Prostate gland (tissue), 2 donors: Measurements from ENCODE around the gene FXYD5. TPM values are rescaled to one million over a fixed set of nuclear protein-coding genes. Genes with fewer than 3 reads are reported as not detected.

Experiments used
- DNase-seq: peaks from one replicate; pipeline ENCODE4 v3.0.0-alpha.2; 2019; ENCODE audit warnings: low spot score
- H3K27ac ChIP-seq, 2 donors: fragments of 200-600 bp; sonication (generic); 2 replicates each; pipeline ENCODE4 v1.5.1; 2017 to 2019
- H3K27me3 ChIP-seq: fragments of 200-600 bp; sonication (generic); replicated peaks from 2 replicates; pipeline ENCODE4 v1.5.1; 2019; ENCODE audit not compliant: insufficient read depth
- H3K36me3 ChIP-seq, 2 donors: fragments of 200-600 bp; sonication (generic); 1 replicate in 1 of 2; 2 replicates in 1 of 2; pipeline versions ENCODE4 v1.5.1 to v1.8.1; 2017 to 2019
- H3K4me1 ChIP-seq: fragments of 200-600 bp; sonication (generic); replicated peaks from 2 replicates; pipeline ENCODE4 v1.5.1; 2019
- H3K4me3 ChIP-seq, 2 donors: fragments of 200-600 bp; sonication (generic); 2 replicates each; pipeline ENCODE4 v1.5.1; 2017 to 2019
- H3K9me3 ChIP-seq: fragments of 200-600 bp; sonication (generic); 2 replicates; pipeline ENCODE4 v1.5.1; 2017
- POLR2A ChIP-seq: fragments of 450-650 bp; IDR thresholded peaks from one replicate; pipeline ENCODE4 v1.6.1; 2016; ENCODE audit warnings: antibody characterized with exemption, mild to moderate bottlenecking
- POLR2AphosphoS5 ChIP-seq: sonication (generic); formaldehyde crosslinking; IDR thresholded peaks from one replicate; pipeline ENCODE4 v1.6.1; 2017; ENCODE audit warnings: antibody characterized with exemption
- WGBS: methylation state at CpG from one replicate; pipeline ENCODE4 v1.1.5; 2018; 5-methylcytosine and 5-hydroxymethylcytosine counted together
- intact Hi-C: fragments of 100-400 bp; cut with DNase I; formaldehyde crosslinking; loops from one replicate; pipeline ENCODE4 v1.14.2; 2022
- small RNA-seq, 2 donors: library from RNA; depleted of rRNA; stranded (forward); fragments of <200 nt; gene quantifications; one replicate each; pipeline ENCODE3, GENCODE V24; 2016
- total RNA-seq, 2 donors: library from RNA; depleted of rRNA; stranded (reverse); fragments of >200 nt; gene quantifications; one replicate each; pipeline ENCODE4 v1.1.0, GENCODE V29; 2016
- TF ChIP-seq, protein P1 (sequence below), 4 experiments: fragments of 200-600 bp in 2 of 4; fragments of 450-650 bp in 2 of 4; sonication (generic) in 2 of 4; IDR thresholded peaks; 1 replicate in 3 of 4; 2 replicates in 1 of 4; pipeline ENCODE4 v1.5.1; 2016 to 2019; ENCODE audit warnings: antibody characterized with exemption in 4 of 4, mild to moderate bottlenecking in 2 of 4, moderate library complexity in 2 of 4

The FXYD5 gene
- total RNA-seq, 2 donors from 2014 or later, result 18.8 to 43.2 TPM

DNA sequence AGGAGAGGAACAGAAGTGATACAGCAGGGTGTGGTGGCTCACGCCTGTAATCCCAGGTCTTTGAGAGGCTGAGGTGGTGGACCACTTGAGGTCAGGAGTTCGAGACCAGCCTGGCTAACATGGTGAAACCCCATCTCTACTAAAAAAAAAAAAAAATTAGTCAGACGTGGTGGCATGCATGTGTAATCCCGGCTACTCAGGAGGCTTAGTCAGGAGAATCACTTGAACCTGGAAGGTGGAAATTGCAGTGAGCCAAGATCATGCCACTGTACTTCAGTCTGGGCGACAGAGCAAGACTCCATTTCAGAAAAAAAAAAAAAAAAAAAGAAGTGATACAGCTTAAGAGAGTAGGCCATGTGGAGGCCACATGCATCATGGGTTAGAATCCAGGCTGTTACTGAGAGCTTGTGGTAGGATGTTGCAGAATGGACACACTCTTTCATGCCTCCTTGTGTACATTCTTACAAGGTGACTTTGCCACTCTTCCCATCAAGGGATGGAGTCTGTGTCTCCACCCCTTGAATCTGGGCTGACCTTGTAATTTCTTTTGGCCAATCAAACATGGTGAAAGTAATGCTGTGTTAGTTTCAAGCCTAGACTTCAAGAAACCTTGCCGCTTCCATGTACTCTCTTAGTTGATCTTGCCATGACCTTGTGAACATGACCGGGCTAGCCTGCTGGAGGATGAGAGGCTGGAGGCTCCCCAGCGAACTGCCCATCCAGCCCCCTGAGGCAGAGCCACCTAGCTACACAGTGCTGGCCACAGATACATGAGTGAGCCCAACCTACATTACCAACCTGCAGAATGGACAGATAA, 61.7 kb downstream of the FXYD5 start:
- WGBS, result 73% methylated on average over 8 of the region's 8 CpGs
- Histone ChIP-seq H3K36me3 (no peaks in the 10 kb centered on the region), H3K27ac (no peak overlapping the region), H3K9me3 (no peaks in the 10 kb centered on the region), H3K4me3 (no peak overlapping the region), H3K4me1 (peaks cover 5% of the 10 kb centered on the region), H3K27me3 (no peaks in the 10 kb centered on the region)
- intact Hi-C loops, result no loop called here
- DNase-seq, result no peak
- TF ChIP-seq POLR2AphosphoS5 (no peak), POLR2A (no peak)
- TF ChIP-seq, protein P1, sequence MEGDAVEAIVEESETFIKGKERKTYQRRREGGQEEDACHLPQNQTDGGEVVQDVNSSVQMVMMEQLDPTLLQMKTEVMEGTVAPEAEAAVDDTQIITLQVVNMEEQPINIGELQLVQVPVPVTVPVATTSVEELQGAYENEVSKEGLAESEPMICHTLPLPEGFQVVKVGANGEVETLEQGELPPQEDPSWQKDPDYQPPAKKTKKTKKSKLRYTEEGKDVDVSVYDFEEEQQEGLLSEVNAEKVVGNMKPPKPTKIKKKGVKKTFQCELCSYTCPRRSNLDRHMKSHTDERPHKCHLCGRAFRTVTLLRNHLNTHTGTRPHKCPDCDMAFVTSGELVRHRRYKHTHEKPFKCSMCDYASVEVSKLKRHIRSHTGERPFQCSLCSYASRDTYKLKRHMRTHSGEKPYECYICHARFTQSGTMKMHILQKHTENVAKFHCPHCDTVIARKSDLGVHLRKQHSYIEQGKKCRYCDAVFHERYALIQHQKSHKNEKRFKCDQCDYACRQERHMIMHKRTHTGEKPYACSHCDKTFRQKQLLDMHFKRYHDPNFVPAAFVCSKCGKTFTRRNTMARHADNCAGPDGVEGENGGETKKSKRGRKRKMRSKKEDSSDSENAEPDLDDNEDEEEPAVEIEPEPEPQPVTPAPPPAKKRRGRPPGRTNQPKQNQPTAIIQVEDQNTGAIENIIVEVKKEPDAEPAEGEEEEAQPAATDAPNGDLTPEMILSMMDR (IDR thresholded peaks at IDR 0.05), result no peak

DNA sequence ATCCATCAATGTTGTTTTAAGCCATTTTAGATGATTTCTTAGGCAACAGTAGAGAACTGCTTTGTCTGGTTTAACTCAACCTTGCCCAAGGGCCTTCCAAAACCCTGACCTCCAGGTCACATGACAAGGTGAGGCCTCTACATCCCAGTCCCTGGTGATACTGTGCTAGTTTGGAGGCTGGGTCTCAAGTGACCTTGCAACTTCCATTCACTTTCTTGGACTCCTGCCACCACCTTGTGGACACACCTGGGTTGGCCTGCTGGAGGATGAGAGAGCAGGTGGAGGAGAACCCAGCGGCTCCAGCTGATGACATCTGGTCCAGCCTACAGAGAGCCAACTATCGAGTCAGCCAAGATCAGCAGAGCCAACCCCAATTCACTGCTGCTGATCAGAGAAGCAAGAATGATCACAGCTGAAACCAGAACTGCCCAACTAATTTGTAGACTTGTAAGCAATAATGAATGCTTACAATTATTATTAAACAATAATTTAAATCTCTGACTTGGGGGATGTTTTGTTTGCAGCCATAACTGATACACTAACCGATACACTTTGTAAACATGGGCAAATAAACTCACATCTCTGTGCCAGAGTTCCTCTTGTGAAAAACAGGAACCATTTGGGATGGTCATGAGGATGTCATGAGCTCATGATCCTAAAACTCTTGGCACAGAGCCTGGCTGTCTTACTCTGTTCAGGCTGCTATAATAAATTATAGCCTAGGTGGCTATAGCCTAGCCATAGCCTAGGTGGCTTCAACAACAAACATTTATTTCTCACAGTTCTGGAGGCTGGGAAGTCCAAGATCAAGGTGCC, 62.5 kb downstream of the FXYD5 start:
- no peaks in the 10 kb centered on the region for H3K27me3 ChIP-seq
- no peak overlapping the region for H3K4me3 ChIP-seq
- peaks cover 5% of the 10 kb centered on the region for H3K4me1 ChIP-seq
- no peak overlapping the region for H3K27ac ChIP-seq
- TF ChIP-seq, protein P1 (IDR thresholded peaks at IDR 0.05), result no peak
- no peak for TF ChIP-seq POLR2AphosphoS5
- no peak for TF ChIP-seq POLR2A
- intact Hi-C loops, result no loop called here
- H3K36me3 ChIP-seq, result no peaks in the 10 kb centered on the region
- H3K9me3 ChIP-seq, result no peaks in the 10 kb centered on the region
- WGBS, result 54% methylated on average over 3 of the region's 3 CpGs
- no peak for DNase-seq

DNA sequence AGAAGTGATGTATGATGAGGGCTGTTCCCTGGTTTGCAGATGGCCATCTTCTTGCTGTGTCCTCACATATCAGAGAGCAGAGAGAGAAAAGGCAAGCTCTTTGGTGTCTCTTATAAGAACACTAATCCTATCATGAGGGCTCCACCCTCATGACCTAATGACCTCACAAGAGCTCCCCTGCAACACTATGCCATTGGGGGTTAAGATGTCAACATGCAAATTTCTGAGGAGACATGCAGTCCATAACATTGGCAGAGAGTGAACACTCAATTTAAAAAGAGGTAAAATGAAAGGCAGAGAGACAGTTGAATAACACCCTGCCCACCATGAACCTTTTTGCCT, 63.1 kb downstream of the FXYD5 start:
- H3K27ac ChIP-seq, result no peak overlapping the region
- DNase-seq, result no peak
- H3K36me3 ChIP-seq, result no peaks in the 10 kb centered on the region
- intact Hi-C loops, result no loop called here
- H3K4me1 ChIP-seq, result peaks cover 5% of the 10 kb centered on the region
- H3K4me3 ChIP-seq, result no peak overlapping the region
- no peaks in the 10 kb centered on the region for H3K27me3 ChIP-seq
- TF ChIP-seq POLR2A, result no peak
- TF ChIP-seq, protein P1 (IDR thresholded peaks at IDR 0.05), result no peak
- no peak for TF ChIP-seq POLR2AphosphoS5
- H3K9me3 ChIP-seq, result no peaks in the 10 kb centered on the region

DNA sequence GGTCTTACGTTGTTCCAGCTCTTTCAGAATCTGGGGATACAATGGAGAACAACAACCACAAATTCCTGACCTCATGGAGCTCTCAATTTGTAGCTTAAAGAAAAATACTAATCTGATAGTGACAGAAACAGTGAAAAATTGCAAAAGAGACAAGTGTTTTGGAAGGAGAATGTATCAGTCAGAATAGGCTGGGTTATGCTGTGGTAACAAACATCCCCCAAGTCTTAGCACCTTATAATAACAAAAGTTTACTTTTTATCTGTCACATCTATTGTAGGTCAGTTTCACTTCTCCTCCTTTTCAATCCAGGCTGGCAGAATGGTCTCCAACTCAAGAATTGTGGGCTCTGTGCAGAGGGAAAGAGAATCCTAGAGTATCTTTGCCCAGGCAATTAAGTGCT, 64.5 kb downstream of the FXYD5 start:
- no peak for DNase-seq
- no peak for TF ChIP-seq POLR2AphosphoS5
- TF ChIP-seq, protein P1 (IDR thresholded peaks at IDR 0.05), result no peak
- TF ChIP-seq POLR2A, result no peak
- Histone ChIP-seq H3K4me1 (peaks cover 5% of the 10 kb centered on the region), H3K27me3 (no peaks in the 10 kb centered on the region), H3K4me3 (no peak overlapping the region), H3K36me3 (no peaks in the 10 kb centered on the region), H3K9me3 (no peaks in the 10 kb centered on the region), H3K27ac (no peak overlapping the region)
- intact Hi-C loops, result no loop called here
- 91% methylated on average over 1 of the region's 1 CpG for WGBS

Small RNA genes lying within 50 kb of the gene (small RNA-seq; reads per million reads assigned to genes)
- gene AC020907.2, result 0 reads per million in 2 donors

Other genes starting within 250 kb of the FXYD5 start
- gene ZNF30, start 227.8 kb upstream of the FXYD5 start, total RNA-seq, result 1 to 10 TPM; 2.3 to 7.2 TPM
- 1 to 10 TPM; 8.2 to 9.3 TPM for gene ZNF792, start 190.5 kb upstream of the FXYD5 start, total RNA-seq
- 100 to 1,000 TPM in 1 of 2 donors, 10 to 100 TPM in 1; 32.2 to 120 TPM for gene GRAMD1A, start 154.4 kb upstream of the FXYD5 start, total RNA-seq
- gene SCN1B, start 124.3 kb upstream of the FXYD5 start, total RNA-seq, result 10 to 100 TPM in 1 of 2 donors, 1 to 10 TPM in 1; 9.7 to 10.6 TPM
- gene HPN, start 113.0 kb upstream of the FXYD5 start, total RNA-seq, result 10 to 100 TPM; 14.8 to 22.6 TPM
- 1,000 to 10,000 TPM in 1 of 2 donors, 100 to 1,000 TPM in 1; 365 to 1,352 TPM for gene FXYD3, start 38.9 kb upstream of the FXYD5 start, total RNA-seq
- gene LGI4, start 19.7 kb upstream of the FXYD5 start, total RNA-seq, result 10 to 100 TPM in 1 of 2 donors, 1 to 10 TPM in 1; 9.1 to 16.3 TPM
- gene FXYD1, start 15.9 kb upstream of the FXYD5 start, total RNA-seq, result 10 to 100 TPM; 15.9 to 30.6 TPM
- not detected for gene FXYD7, start 11.5 kb upstream of the FXYD5 start, total RNA-seq
- 1 to 10 TPM in 1 of 2 donors, not detected in 1; 1.1 TPM for gene FAM187B, start 74.0 kb downstream of the FXYD5 start, total RNA-seq
- 100 to 1,000 TPM; 119 to 202 TPM for gene LSR, start 94.3 kb downstream of the FXYD5 start, total RNA-seq
- gene USF2, start 114.2 kb downstream of the FXYD5 start, total RNA-seq, result 100 to 1,000 TPM; 107 to 151 TPM
- gene HAMP, start 127.8 kb downstream of the FXYD5 start, total RNA-seq, result 1 to 10 TPM; 2.0 to 2.2 TPM
- 10 to 100 TPM in 1 of 2 donors, not detected in 1; 13.9 TPM for gene MAG, start 137.4 kb downstream of the FXYD5 start, total RNA-seq
- 10 to 100 TPM in 1 of 2 donors, not detected in 1; 14.0 TPM for gene CD22, start 174.5 kb downstream of the FXYD5 start, total RNA-seq
- gene FFAR1, start 193.2 kb downstream of the FXYD5 start, total RNA-seq, result under 1 TPM in 1 of 2 donors, not detected in 1; 0.28 TPM
- gene FFAR3, start 203.7 kb downstream of the FXYD5 start, total RNA-seq, result 1 to 10 TPM in 1 of 2 donors, not detected in 1; 1.6 TPM
- gene GPR42, start 216.3 kb downstream of the FXYD5 start, total RNA-seq, result not detected